ENCODE data around the gene PDE7B. TPM values are rescaled to one million over a fixed set of nuclear protein-coding genes. Genes with fewer than 3 reads are reported as not detected.
"Not testable (repeated sequence)": the region's sequence is repeated elsewhere in the genome, so short reads cannot be mapped to it uniquely, and the experiment has no call there.

PDE7B gene
- total and polyA plus RNA-seq, 2 of the 13 experiments (the other 11 are each of a cell fraction or from before 2014, with no cell fraction given), result not detected

GRCh38 chr6:136216503-136217401 lies 365.3 kb downstream of the PDE7B start:
- Histone ChIP-seq H3K27me3 (ENCODE audit: control insufficient read depth in 1 of 2, insufficient read depth in 2 of 2, low read length in 2 of 2) (no peaks in the 10 kb centered on the region), H3K9ac (ENCODE audit: insufficient read depth, low read depth, low read length) (no peak overlapping the region), H3K4me2 (ENCODE audit: low read depth, low read length) (no peak overlapping the region), H3K4me3 (replicated peaks in 1 of 3; ENCODE audit: insufficient read depth in 1 of 3, low read depth in 2 of 3, low read length in 3 of 3) (no peak overlapping the region), H3K9me3 (ENCODE audit: low read length) (no peaks in the 10 kb centered on the region), H2AFZ (ENCODE audit: low read length) (no peak overlapping the region), H4K20me1 (ENCODE audit: insufficient read depth, low read length) (no peaks in the 10 kb centered on the region), H3K27ac (ENCODE audit: extremely low read length, insufficient read depth, low read length) (no peak overlapping the region), H3K79me2 (ENCODE audit: insufficient read depth, low read length) (no peaks in the 10 kb centered on the region), H3K36me3 (replicated peaks in 1 of 2; ENCODE audit: control insufficient read depth in 1 of 2, insufficient read depth in 2 of 2, low read length in 2 of 2) (no peaks in the 10 kb centered on the region), H3K4me1 (ENCODE audit: insufficient read depth, low read length) (no peaks in the 10 kb centered on the region)
- DNase-seq (ENCODE audit: low spot score), result no peak
- FAIRE-seq, result no peak
- no peak for ATAC-seq
- in situ Hi-C loops (cut with HindIII; ENCODE audit: extremely low pct_ligation_motif_present, low pct_unique_long_range_greater_than_20kb), result no loop called here
- TF ChIP-seq KLF15 (CRISPR knock-in tag; IDR thresholded peaks at IDR 0.05; ENCODE audit: borderline replicate concordance), result no peak
- ChIA-PET CTCF (ENCODE audit: low intra/inter-chr PET ratio, low total read pairs) (no interaction called here), POLR2A (no interaction called here)
- intact Hi-C loops (cut with micrococcal nuclease; ENCODE audit: unreplicated experiment), result no loop called here
- no TSS peak for BruUV-seq (replicated peaks)
- WGBS (ENCODE audit: low lambda C conversion rate), result 31% methylated on average over 10 of the region's 10 CpGs

- H3K36me3 ChIP-seq (replicated peaks in 1 of 2; ENCODE audit: control insufficient read depth in 1 of 2, insufficient read depth in 2 of 2, low read length in 2 of 2); FAIRE-seq; H4K20me1 ChIP-seq (ENCODE audit: insufficient read depth, low read length); H3K79me2 ChIP-seq (ENCODE audit: insufficient read depth, low read length); ATAC-seq; DNase-seq (ENCODE audit: low spot score); H3K27me3 ChIP-seq (ENCODE audit: control insufficient read depth in 1 of 2, insufficient read depth in 2 of 2, low read length in 2 of 2); H3K4me2 ChIP-seq (ENCODE audit: low read depth, low read length); H3K9me3 ChIP-seq (ENCODE audit: low read length); H3K9ac ChIP-seq (ENCODE audit: insufficient read depth, low read depth, low read length); BruUV-seq (replicated peaks); POLR2A ChIA-PET; H2AFZ ChIP-seq (ENCODE audit: low read length); H3K4me3 ChIP-seq (replicated peaks in 1 of 3; ENCODE audit: insufficient read depth in 1 of 3, low read depth in 2 of 3, low read length in 3 of 3); H3K27ac ChIP-seq (ENCODE audit: extremely low read length, insufficient read depth, low read length): not testable (repeated sequence)
- in situ Hi-C loops (cut with HindIII; ENCODE audit: extremely low pct_ligation_motif_present, low pct_unique_long_range_greater_than_20kb), result loop anchor here (5.0 kb wide), 2 partner anchors 688 to 773 kb away; no protein-coding TSS in a partner anchor
- H3K4me1 ChIP-seq (ENCODE audit: insufficient read depth, low read length), result peaks cover 20% of the 10 kb centered on the region
- CTCF ChIA-PET (ENCODE audit: low intra/inter-chr PET ratio, low total read pairs), result interaction anchor here (1.8 to 2.1 kb wide), 2 partner anchors 193 to 688 kb away, joined by 7 to 16 read pairs; no protein-coding TSS in a partner anchor
- intact Hi-C loops (cut with micrococcal nuclease; ENCODE audit: unreplicated experiment), result loop anchor here (10.0 kb wide), 1 partner anchor 320 kb away; no protein-coding TSS in a partner anchor
- whole genome bisulfite sequencing (ENCODE audit: low lambda C conversion rate), result 41% methylated on average over 4 of the region's 4 CpGs
Observed at GRCh38 chr6:136224974-136225373, 373.5 kb downstream of the PDE7B start.
